Rectal smooth muscle tissue (tissue), 1 donor: ENCODE measurements around the gene SH3RF2.

Experiments used
- H3K27ac ChIP-seq: one replicate; pipeline ENCODE4 v1.7.0; 2013; ENCODE audit warnings: low read depth, low read length, inconsistent platforms
- H3K27me3 ChIP-seq: one replicate; pipeline ENCODE4 v1.7.0; 2013; ENCODE audit warnings: low read length; ENCODE audit not compliant: control insufficient read depth, insufficient read depth
- H3K36me3 ChIP-seq: one replicate; pipeline ENCODE4 v1.7.0; 2013; ENCODE audit warnings: low read length; ENCODE audit not compliant: control insufficient read depth, insufficient read depth
- H3K4me1 ChIP-seq: one replicate; pipeline ENCODE4 v1.7.0; 2013; ENCODE audit warnings: low read length; ENCODE audit not compliant: control insufficient read depth, insufficient read depth
- H3K4me3 ChIP-seq: one replicate; pipeline ENCODE4 v1.7.0; 2013; ENCODE audit warnings: low read length
- H3K9ac ChIP-seq: one replicate; pipeline ENCODE4 v1.7.0; 2013; ENCODE audit warnings: low read length

The SH3RF2 gene

DNA sequence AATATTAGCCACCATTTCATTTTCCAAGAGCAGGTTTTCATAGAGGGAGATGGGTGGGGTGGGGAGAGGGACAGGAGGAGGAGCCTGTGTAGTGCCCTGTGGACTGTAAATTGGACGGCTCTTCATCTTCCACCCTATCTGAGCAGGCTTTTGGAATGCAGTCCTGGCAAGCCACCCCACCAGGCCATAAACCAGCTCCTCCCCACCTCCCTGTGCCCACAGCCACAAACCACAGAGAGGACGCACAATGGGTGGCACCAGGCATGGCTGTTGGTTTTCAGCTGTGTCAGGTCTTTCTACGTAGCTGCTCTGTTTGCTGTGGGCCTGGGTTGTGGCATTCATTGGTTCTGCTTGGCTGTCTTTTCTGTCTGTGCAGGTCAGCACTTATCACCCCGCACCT is 111.0 kb downstream of the SH3RF2 start:
- H3K4me3 ChIP-seq: no peak overlapping the region
- no peak overlapping the region for H3K27ac ChIP-seq
- no peak overlapping the region for H3K9ac ChIP-seq
- H3K36me3 ChIP-seq: no peaks in the 10 kb centered on the region
- no peaks in the 10 kb centered on the region for H3K4me1 ChIP-seq
- no peaks in the 10 kb centered on the region for H3K27me3 ChIP-seq

GRCh38 chr5:146048994-146049703 is 112.8 kb downstream of the SH3RF2 start:
- Histone ChIP-seq H3K27me3 (no peaks in the 10 kb centered on the region), H3K4me1 (no peaks in the 10 kb centered on the region), H3K4me3 (no peak overlapping the region), H3K36me3 (no peaks in the 10 kb centered on the region), H3K27ac (no peak overlapping the region), H3K9ac (no peak overlapping the region)

GRCh38 chr5:146049704-146050026 is 113.3 kb downstream of the SH3RF2 start:
- no peaks in the 10 kb centered on the region for H3K4me1 ChIP-seq
- no peaks in the 10 kb centered on the region for H3K27me3 ChIP-seq
- no peak overlapping the region for H3K9ac ChIP-seq
- no peaks in the 10 kb centered on the region for H3K36me3 ChIP-seq
- H3K4me3 ChIP-seq: no peak overlapping the region
- no peak overlapping the region for H3K27ac ChIP-seq

GRCh38 chr5:146050086-146050485 is 113.7 kb downstream of the SH3RF2 start:
- Histone ChIP-seq H3K27me3 (no peaks in the 10 kb centered on the region), H3K36me3 (no peaks in the 10 kb centered on the region)

DNA sequence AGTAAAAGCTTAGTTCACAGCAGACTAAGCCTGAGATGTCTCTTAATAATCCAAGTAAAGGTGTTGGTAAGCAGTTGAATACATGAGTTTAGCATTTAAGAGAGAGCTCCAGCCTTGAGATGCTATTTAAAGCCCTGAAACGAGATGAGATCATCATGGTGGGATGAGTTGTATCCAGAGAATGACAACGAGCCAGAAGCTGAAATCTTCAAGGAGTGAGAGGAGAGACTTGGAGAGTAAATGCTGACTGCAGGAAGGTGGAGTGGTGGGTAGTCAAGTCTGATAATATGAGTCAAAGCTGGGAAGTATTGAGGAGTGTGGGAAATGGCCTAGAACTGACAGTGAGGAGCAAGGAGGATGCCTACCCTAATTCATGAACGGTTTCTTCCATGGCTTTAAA is 115.3 kb downstream of the SH3RF2 start:
- Histone ChIP-seq H3K27me3 (no peaks in the 10 kb centered on the region), H3K36me3 (no peaks in the 10 kb centered on the region), H3K27ac (no peak overlapping the region)

More at GRCh38 chr5:146050086-146050485, 113.7 kb downstream of the SH3RF2 start:
- no peak overlapping the region for H3K27ac ChIP-seq
- no peaks in the 10 kb centered on the region for H3K4me1 ChIP-seq
- no peak overlapping the region for H3K4me3 ChIP-seq
- no peak overlapping the region for H3K9ac ChIP-seq

DNA sequence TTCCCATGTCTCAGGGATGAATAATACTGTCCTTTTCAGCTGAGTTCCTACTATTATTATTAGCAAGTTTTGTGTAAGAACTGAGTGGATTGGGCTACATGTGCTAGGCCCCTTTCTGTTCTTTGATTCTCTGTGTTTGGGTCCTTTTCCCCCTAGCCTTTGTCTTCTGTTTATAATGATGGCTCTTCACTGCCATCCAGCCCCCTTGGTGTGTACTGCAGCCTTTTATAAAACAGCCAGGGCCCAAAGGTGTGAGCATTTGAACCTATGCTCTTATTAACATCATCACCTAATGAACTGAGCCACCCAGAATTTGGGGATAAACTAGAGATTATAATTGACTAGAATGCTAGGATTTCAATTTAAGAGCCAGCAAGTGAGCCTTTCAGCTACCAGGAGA is 116.4 kb downstream of the SH3RF2 start:
- no peak overlapping the region for H3K4me3 ChIP-seq
- no peak overlapping the region for H3K27ac ChIP-seq
- no peaks in the 10 kb centered on the region for H3K36me3 ChIP-seq
- no peak overlapping the region for H3K9ac ChIP-seq
- H3K27me3 ChIP-seq: no peaks in the 10 kb centered on the region
- H3K4me1 ChIP-seq: no peaks in the 10 kb centered on the region

More for the DNA sequence above, 115.3 kb downstream of the SH3RF2 start:
- no peak overlapping the region for H3K9ac ChIP-seq
- no peak overlapping the region for H3K4me3 ChIP-seq
- no peaks in the 10 kb centered on the region for H3K4me1 ChIP-seq

DNA sequence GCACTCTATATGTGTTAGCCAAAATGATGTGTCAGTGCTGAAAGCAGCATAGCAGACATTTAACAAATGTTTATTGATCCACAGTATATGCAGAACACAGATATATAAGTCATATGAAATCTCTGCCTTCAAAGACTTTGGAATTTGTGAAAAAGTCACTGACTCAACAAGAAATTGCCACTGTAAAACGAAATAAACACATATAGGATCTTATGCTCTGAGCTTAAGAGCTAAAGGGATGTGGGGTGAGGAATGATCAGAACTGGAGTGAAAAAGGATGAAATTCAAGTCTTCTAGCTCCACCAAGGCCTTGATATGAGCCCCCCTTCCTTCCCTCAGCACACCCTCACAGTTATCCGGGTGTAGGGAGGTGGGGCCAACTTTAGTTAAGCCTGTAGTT is 119.1 kb downstream of the SH3RF2 start:
- H3K36me3 ChIP-seq: peaks cover 4% of the 10 kb centered on the region
- H3K4me1 ChIP-seq: no peaks in the 10 kb centered on the region
- H3K9ac ChIP-seq: no peak overlapping the region
- H3K4me3 ChIP-seq: no peak overlapping the region
- no peaks in the 10 kb centered on the region for H3K27me3 ChIP-seq
- no peak overlapping the region for H3K27ac ChIP-seq

DNA sequence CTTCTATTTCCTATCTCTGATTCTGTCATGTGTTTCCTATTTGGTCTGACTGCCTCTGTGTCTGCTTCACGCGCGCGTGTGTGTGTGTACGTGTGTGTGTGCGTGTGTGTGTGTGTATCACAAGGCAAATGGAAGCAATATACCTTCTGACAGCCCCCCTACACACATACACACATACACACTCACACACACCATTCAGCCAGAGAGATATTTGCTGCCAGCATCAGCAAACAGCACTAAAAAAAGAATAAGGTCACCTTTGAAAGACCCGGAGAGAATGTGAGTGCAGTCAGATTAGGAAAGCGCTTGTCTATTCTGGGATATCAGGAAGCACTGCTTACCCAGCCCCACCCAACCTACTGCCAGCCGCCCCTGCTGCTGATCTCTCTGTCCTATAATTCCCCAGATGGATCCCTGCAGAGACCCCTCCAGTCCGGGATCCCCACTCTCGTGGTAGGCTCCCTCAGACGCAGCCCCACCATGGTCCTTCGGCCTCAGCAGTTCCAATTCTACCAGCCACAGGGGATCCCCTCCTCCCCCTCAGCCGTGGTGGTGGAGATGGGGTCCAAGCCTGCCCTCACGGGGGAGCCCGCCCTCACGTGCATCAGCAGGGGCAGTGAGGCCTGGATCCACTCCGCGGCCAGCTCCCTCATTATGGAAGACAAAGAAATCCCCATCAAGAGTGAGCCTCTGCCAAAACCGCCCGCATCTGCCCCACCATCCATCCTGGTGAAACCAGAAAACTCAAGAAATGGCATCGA is 123.3 kb downstream of the SH3RF2 start:
- Histone ChIP-seq H3K4me1 (no peaks in the 10 kb centered on the region), H3K27me3 (no peaks in the 10 kb centered on the region), H3K36me3 (peaks cover 4% of the 10 kb centered on the region), H3K4me3 (no peak overlapping the region), H3K9ac (no peak overlapping the region), H3K27ac (no peak overlapping the region)

GRCh38 chr5:146060221-146060585 is 123.8 kb downstream of the SH3RF2 start:
- Histone ChIP-seq H3K36me3 (peaks cover 4% of the 10 kb centered on the region), H3K9ac (no peak overlapping the region), H3K4me1 (no peaks in the 10 kb centered on the region), H3K27ac (no peak overlapping the region), H3K4me3 (no peak overlapping the region), H3K27me3 (no peaks in the 10 kb centered on the region)

GRCh38 chr5:146066968-146067367 is 130.6 kb downstream of the SH3RF2 start:
- no peak overlapping the region for H3K27ac ChIP-seq
- H3K27me3 ChIP-seq: no peaks in the 10 kb centered on the region
- H3K36me3 ChIP-seq: no peaks in the 10 kb centered on the region
- no peak overlapping the region for H3K9ac ChIP-seq
- no peak overlapping the region for H3K4me3 ChIP-seq
- no peaks in the 10 kb centered on the region for H3K4me1 ChIP-seq

GRCh38 chr5:146068206-146068605 is 131.8 kb downstream of the SH3RF2 start:
- Histone ChIP-seq H3K27me3 (no peaks in the 10 kb centered on the region), H3K4me1 (no peaks in the 10 kb centered on the region), H3K9ac (no peak overlapping the region), H3K27ac (no peak overlapping the region), H3K4me3 (no peak overlapping the region), H3K36me3 (no peaks in the 10 kb centered on the region)

GRCh38 chr5:146068977-146069779 is 132.8 kb downstream of the SH3RF2 start:
- H3K27me3 ChIP-seq: no peaks in the 10 kb centered on the region
- H3K36me3 ChIP-seq: no peaks in the 10 kb centered on the region
- no peak overlapping the region for H3K27ac ChIP-seq
- H3K4me3 ChIP-seq: no peak overlapping the region
- H3K9ac ChIP-seq: no peak overlapping the region
- no peaks in the 10 kb centered on the region for H3K4me1 ChIP-seq
